ENCODE data around the gene DHRSX. TPM values are rescaled to one million over a fixed set of nuclear protein-coding genes. Genes with fewer than 3 reads are reported as not detected.

DHRSX gene
- total RNA-seq, 2 donors from 2014 or later: 36.5 to 45.4 TPM

DNA sequence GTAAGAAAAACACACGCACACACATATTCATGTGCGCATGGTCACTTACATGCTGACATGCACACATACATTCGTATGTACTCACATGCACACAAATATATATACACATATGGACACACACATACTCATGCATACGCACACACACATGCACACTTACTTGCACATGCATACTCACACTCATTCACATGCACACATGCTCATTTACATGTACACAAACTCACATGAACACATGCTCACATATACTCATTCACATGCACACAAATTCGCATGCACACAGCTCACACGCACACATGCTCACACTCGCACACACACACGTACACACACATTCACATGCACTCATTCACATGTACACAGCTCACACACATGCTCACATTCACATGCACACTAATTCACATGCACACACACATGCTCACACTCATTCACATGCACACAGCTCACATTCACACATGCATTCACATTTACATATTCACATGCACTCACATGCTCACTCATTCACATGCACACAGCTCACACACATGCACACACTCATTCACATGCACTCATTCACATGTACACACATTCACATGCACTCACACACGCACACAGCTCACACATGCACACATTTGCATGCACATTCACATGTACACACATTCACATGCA is 276.1 kb downstream of the DHRSX start:
- TF ChIP-seq, protein P1, sequence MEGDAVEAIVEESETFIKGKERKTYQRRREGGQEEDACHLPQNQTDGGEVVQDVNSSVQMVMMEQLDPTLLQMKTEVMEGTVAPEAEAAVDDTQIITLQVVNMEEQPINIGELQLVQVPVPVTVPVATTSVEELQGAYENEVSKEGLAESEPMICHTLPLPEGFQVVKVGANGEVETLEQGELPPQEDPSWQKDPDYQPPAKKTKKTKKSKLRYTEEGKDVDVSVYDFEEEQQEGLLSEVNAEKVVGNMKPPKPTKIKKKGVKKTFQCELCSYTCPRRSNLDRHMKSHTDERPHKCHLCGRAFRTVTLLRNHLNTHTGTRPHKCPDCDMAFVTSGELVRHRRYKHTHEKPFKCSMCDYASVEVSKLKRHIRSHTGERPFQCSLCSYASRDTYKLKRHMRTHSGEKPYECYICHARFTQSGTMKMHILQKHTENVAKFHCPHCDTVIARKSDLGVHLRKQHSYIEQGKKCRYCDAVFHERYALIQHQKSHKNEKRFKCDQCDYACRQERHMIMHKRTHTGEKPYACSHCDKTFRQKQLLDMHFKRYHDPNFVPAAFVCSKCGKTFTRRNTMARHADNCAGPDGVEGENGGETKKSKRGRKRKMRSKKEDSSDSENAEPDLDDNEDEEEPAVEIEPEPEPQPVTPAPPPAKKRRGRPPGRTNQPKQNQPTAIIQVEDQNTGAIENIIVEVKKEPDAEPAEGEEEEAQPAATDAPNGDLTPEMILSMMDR (conservative IDR thresholded peaks at IDR 0.05): no peak
- Mint-ChIP-seq H3K9me3 (peaks cover 63% of the 10 kb centered on the region), H3K27ac (no peak overlapping the region), H3K4me3 (no peak overlapping the region), H3K4me1 (no peaks in the 10 kb centered on the region), H3K36me3 (ENCODE audit: low read depth) (peaks cover 61% of the 10 kb centered on the region), H3K27me3 (ENCODE audit: insufficient read depth) (no peaks in the 10 kb centered on the region)
- H3K27ac ChIP-seq (ENCODE audit: low read depth, low read length): no peak overlapping the region
- DNase-seq: no peak
- H3K36me3 ChIP-seq (ENCODE audit: control insufficient read depth, insufficient read depth, low read length): peaks cover 25% of the 10 kb centered on the region
- H3K4me3 ChIP-seq (ENCODE audit: low read length): no peak overlapping the region
- peaks cover 41% of the 10 kb centered on the region for H3K9me3 ChIP-seq (ENCODE audit: control insufficient read depth, low read length)
- no peak overlapping the region for H3K9ac ChIP-seq (ENCODE audit: extremely low read depth, low read length, poor library complexity, severe bottlenecking)
- no peaks in the 10 kb centered on the region for H3K27me3 ChIP-seq (ENCODE audit: control insufficient read depth, insufficient read depth, low read length, poor library complexity, severe bottlenecking)
- WGBS, 2 experiments (ENCODE audit: insufficient coverage in 1 of 2, insufficient read length in 1 of 2): 91 to 93% methylated on average over 9 of the region's 9 CpGs
- H3K4me1 ChIP-seq (ENCODE audit: control insufficient read depth, insufficient read depth, low read length): no peaks in the 10 kb centered on the region

DNA sequence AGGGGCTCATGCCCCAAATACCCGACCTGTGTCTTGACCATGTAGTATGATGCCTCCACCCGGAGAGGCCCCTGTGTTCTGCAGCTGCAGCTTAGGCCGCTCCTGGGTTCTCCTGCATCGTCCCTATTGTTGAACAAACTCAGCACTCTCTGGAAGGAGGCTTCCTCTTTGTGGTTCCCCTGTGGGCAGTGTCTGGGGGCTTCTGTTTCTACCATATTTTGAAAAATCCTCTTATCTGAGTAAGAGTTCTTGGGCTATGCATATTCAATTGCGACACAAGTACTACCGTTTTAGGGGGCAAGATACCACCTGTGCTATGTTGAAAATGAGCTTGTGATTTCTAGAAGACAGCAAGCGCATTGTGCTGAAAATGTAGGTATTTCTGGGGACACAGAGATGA is 276.6 kb downstream of the DHRSX start:
- TF ChIP-seq, protein P1 (conservative IDR thresholded peaks at IDR 0.05): no peak
- no peaks in the 10 kb centered on the region for H3K27me3 ChIP-seq (ENCODE audit: control insufficient read depth, insufficient read depth, low read length, poor library complexity, severe bottlenecking)
- H3K27ac ChIP-seq (ENCODE audit: low read depth, low read length): no peak overlapping the region
- no peak overlapping the region for H3K9ac ChIP-seq (ENCODE audit: extremely low read depth, low read length, poor library complexity, severe bottlenecking)
- H3K9me3 ChIP-seq (ENCODE audit: control insufficient read depth, low read length): peaks cover 46% of the 10 kb centered on the region
- Mint-ChIP-seq H3K27ac (no peak overlapping the region), H3K9me3 (peaks cover 69% of the 10 kb centered on the region), H3K4me1 (no peaks in the 10 kb centered on the region), H3K36me3 (ENCODE audit: low read depth) (peaks cover 62% of the 10 kb centered on the region), H3K4me3 (no peak overlapping the region), H3K27me3 (ENCODE audit: insufficient read depth) (no peaks in the 10 kb centered on the region)
- H3K4me1 ChIP-seq (ENCODE audit: control insufficient read depth, insufficient read depth, low read length): no peaks in the 10 kb centered on the region
- 74 to 80% methylated on average over 5 to 7 of the region's 7 CpGs for WGBS, 2 experiments (ENCODE audit: insufficient coverage in 1 of 2, insufficient read length in 1 of 2)
- no peak overlapping the region for H3K4me3 ChIP-seq (ENCODE audit: low read length)
- DNase-seq: no peak
- H3K36me3 ChIP-seq (ENCODE audit: control insufficient read depth, insufficient read depth, low read length): peaks cover 24% of the 10 kb centered on the region

DNA sequence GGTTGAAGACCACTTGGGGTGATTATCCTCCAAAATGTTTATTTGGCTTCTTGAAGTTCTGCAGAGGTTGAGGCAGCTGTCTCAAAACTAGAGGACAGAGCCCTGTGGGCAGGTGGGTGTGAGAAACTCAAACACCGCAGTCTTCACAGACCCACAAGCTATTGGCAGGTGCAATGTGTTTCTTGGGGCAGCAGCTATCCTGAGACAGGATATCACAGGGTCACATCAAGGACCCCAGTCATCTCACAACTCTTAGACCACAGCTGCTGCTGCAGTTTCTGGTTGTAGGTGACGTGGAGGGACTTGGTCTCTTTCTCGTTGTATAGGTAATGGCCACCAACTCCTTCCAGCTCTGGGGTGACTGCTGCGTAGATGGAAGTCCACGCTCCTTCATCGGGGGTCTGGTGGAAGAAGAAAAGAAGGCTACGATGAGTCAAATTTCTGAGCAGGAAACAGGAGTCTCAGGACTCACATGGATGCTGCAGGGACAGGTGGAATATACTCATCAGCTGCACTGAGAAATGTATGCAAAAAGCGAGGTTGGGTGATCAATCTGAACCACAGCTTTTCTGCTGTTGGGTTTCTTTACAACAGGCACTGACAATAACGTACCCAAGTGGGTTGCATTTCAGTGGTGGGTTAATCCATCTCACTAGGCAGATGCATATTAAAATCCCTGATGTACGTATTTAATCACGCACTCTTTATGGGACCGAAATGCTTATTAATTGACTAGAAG is 279.8 kb downstream of the DHRSX start:
- 90% methylated on average over 11 to 12 of the region's 12 CpGs for WGBS, 2 experiments (ENCODE audit: insufficient coverage in 1 of 2, insufficient read length in 1 of 2)
- H3K9me3 Mint-ChIP-seq: peaks cover 96% of the 10 kb centered on the region
- DNase-seq: no peak

More for the DNA sequence above, 279.8 kb downstream of the DHRSX start:
- Histone ChIP-seq H3K4me1 (ENCODE audit: control insufficient read depth, insufficient read depth, low read length) (no peaks in the 10 kb centered on the region), H3K27ac (ENCODE audit: low read depth, low read length) (no peak overlapping the region), H3K27me3 (ENCODE audit: control insufficient read depth, insufficient read depth, low read length, poor library complexity, severe bottlenecking) (no peaks in the 10 kb centered on the region), H3K36me3 (ENCODE audit: control insufficient read depth, insufficient read depth, low read length) (peaks cover 24% of the 10 kb centered on the region), H3K9ac (ENCODE audit: extremely low read depth, low read length, poor library complexity, severe bottlenecking) (no peak overlapping the region), H3K9me3 (ENCODE audit: control insufficient read depth, low read length) (peaks cover 61% of the 10 kb centered on the region), H3K4me3 (ENCODE audit: low read length) (no peak overlapping the region)
- TF ChIP-seq, protein P1 (conservative IDR thresholded peaks at IDR 0.05): no peak
- peaks cover 81% of the 10 kb centered on the region for H3K36me3 Mint-ChIP-seq (ENCODE audit: low read depth)
- H3K4me3 Mint-ChIP-seq: no peak overlapping the region
- no peaks in the 10 kb centered on the region for H3K27me3 Mint-ChIP-seq (ENCODE audit: insufficient read depth)
- H3K4me1 Mint-ChIP-seq: no peaks in the 10 kb centered on the region
- H3K27ac Mint-ChIP-seq: no peak overlapping the region

All from endodermal cell (in vitro differentiated cells).